Adrenal gland (tissue), 5 donors: ENCODE measurements around the gene UACA.

Experiments used
- CTCF ChIP-seq, 6 experiments: fragments of 450-650 bp in 4 of 6; fragments of 200-600 bp in 2 of 6; sonication (generic) in 1 of 6; IDR thresholded peaks; 1 replicate in 5 of 6; 2 replicates in 1 of 6; pipeline versions ENCODE4 v1.5.1 to v1.8.0; 2016 to 2021; ENCODE audit warnings: antibody characterized with exemption in 6 of 6, mild to moderate bottlenecking in 2 of 6, moderate library complexity in 1 of 6
- POLR2A ChIP-seq, 2 donors: fragments of 450-650 bp; IDR thresholded peaks; one replicate each; pipeline ENCODE4 v1.6.1; 2017; ENCODE audit warnings: antibody characterized with exemption in 2 of 2, mild to moderate bottlenecking in 2 of 2, moderate library complexity in 1 of 2
- donor health status: DM: no; HTN: no; CAD: no.

GRCh38 chr15:70766597-70766996 is 3.2 kb upstream of the UACA start:
- TF ChIP-seq CTCF (IDR thresholded peaks at IDR 0.05), result no peak
- no peak for TF ChIP-seq POLR2A (IDR thresholded peaks at IDR 0.05)
